Peyer's patch (tissue), 4 donors: ENCODE data around the gene LMX1B. TPM values are rescaled to one million over a fixed set of nuclear protein-coding genes. Genes with fewer than 3 reads are reported as not detected.
"Not testable (repeated sequence)": the region's sequence is repeated elsewhere in the genome, so short reads cannot be mapped to it uniquely, and the experiment has no call there.

Experiments
- DNase-seq, 3 donors: peaks; one replicate each; pipeline ENCODE4 v3.0.0-alpha.2; 2017 to 2019
- H3K27ac ChIP-seq, 4 donors: fragments of 200-600 bp; sonication (generic); one replicate each; pipeline ENCODE4 v1.5.1; 2016 to 2019
- H3K27me3 ChIP-seq, 2 donors: fragments of 200-600 bp; sonication (generic); one replicate each; pipeline ENCODE4 v1.5.1; 2019
- H3K36me3 ChIP-seq, 3 donors: fragments of 200-600 bp; sonication (generic); one replicate each; pipeline ENCODE4 v1.5.1; 2016 to 2019
- H3K4me1 ChIP-seq, 4 donors: fragments of 200-600 bp; sonication (generic); one replicate each; pipeline ENCODE4 v1.5.1; 2016 to 2019
- H3K4me3 ChIP-seq, 4 donors: fragments of 200-600 bp; sonication (generic); 1 replicate in 3 of 4; 2 replicates in 1 of 4; pipeline ENCODE4 v1.5.1; 2016 to 2019; ENCODE audit warnings: mild to moderate bottlenecking in 1 of 4
- H3K9me3 ChIP-seq, 4 donors: fragments of 200-600 bp; sonication (generic); one replicate each; pipeline ENCODE4 v1.5.1; 2016 to 2019; ENCODE audit warnings: mild to moderate bottlenecking in 1 of 4
- CTCF ChIP-seq, 6 experiments: fragments of 450-650 bp in 4 of 6; fragments of 200-600 bp in 2 of 6; sonication (generic) in 1 of 6; IDR thresholded peaks; one replicate each; pipeline ENCODE4 v1.5.1; 2017 to 2019; ENCODE audit warnings: antibody characterized with exemption in 6 of 6, mild to moderate bottlenecking in 3 of 6, moderate library complexity in 1 of 6
- POLR2A ChIP-seq, 2 donors: fragments of 450-650 bp; IDR thresholded peaks; one replicate each; pipeline ENCODE4 v1.5.1; 2017; ENCODE audit warnings: antibody characterized with exemption in 2 of 2, mild to moderate bottlenecking in 2 of 2, moderate library complexity in 2 of 2
- total RNA-seq, 4 donors: library from RNA; depleted of rRNA; stranded (reverse); fragments of >200 nt; gene quantifications; one replicate each; pipeline ENCODE4 v1.1.0, GENCODE V29; 2016

The LMX1B gene
- total RNA-seq, 4 donors from 2014 or later, result not detected

DNA sequence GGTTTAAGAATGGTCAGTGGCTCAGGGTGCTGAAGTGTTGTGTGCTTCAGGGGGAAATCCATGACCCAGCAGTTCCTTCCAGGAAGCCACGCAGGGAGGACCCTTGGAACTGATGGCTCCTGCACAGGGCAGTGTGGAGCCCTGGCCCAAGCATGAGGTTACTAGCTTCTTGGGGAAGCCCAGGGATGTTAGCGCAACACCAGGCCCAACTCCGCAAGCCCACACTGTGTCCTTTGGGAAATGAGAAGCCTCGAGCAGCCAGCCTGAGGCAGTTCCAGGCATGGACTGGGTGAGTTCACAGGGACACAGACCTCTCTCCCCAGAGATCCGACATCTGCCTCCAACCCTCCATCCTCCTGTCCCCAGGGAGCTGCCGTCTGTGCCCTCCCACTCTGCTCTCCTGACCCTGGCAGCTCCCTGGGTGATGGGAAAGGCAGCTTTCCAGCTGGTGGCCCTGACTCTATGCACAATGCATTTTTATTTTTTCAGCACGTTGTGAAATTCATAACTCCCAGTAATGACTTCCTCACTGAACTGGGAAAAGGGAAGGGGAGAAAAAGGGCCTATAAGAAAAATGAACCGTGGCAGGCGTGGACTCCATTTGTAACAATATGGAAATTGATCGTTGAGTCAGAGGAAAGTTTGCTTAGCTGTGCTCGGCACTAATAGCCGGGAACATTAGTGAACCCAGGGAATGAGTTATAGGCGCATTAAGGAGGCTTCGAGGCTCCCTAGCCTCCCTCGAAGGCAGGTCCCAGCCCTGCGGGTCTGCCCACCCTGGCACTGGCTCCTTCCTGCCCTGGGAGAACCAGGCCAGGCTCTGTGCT lies 34.1 kb downstream of the LMX1B start:
- Histone ChIP-seq H3K27me3 (peaks cover 0 to 22% of the 10 kb centered on the region in 2 donors), H3K9me3 (no peaks in the 10 kb centered on the region), H3K36me3 (no peaks in the 10 kb centered on the region), H3K4me3 (no peak overlapping the region), H3K27ac (no peak overlapping the region), H3K4me1 (peaks cover 0 to 16% (median 0%) of the 10 kb centered on the region in 4 donors)
- no peak for TF ChIP-seq CTCF (IDR thresholded peaks at IDR 0.05)
- DNase-seq, result no peak

- H3K4me1 ChIP-seq, result peaks cover 0 to 16% (median 0%) of the 10 kb centered on the region in 4 donors
- H3K4me3 ChIP-seq, result no peak overlapping the region
- no peak overlapping the region for H3K27ac ChIP-seq
- no peaks in the 10 kb centered on the region for H3K36me3 ChIP-seq
- DNase-seq, result no peak
- no peaks in the 10 kb centered on the region for H3K9me3 ChIP-seq
- H3K27me3 ChIP-seq, result peaks cover 0 to 13% of the 10 kb centered on the region in 2 donors
- TF ChIP-seq POLR2A (IDR thresholded peaks at IDR 0.05) (no peak), CTCF (IDR thresholded peaks at IDR 0.05) (no peak)
Measured at GRCh38 chr9:126649477-126649876, 35.7 kb downstream of the LMX1B start.

DNA sequence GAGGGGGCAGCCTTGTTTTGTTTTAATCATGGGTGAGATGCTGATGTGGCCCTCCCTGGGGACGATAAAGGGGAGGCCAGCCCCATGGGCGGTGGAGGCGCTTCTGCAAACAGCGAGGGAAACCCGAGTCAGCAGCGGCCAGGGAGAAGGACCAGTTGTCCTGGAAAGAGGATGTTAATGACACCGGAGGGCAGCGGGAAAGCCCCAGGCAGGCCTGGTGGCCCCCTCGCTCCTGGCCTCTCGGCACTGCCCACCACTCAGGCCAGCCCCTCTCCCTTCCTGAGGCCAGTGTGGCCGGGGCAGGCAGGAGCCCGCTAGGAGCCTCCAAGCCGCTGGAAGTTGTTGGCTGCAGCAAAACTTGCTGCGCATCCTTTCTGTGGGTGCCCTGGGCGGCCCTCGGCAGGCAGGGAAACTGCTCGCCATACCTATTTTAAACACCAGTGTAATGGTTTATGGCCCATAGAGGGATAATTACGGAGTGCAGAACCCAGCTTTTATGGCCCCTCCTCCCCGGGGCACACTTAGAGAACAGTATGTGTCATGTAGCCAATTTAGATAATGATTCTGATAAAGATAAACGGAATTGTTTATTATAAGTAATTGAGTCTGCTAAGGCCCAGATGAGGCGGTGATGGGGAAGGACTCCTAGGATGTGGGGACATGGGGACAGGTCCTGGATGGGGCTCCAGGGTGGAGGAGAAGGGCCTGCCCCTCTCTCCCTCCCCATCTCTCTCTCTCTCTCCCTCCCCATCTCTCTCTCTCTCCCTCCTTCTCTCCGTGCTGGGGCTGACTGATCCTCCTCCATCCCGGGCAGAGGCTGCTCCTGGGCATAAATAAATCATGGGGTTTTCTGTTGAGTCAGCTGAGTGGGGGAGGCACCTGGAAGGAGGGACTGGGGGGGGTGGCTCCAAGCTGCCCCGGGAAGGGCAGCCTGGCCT lies 36.9 kb downstream of the LMX1B start:
- peaks cover 0 to 16% (median 0%) of the 10 kb centered on the region in 4 donors for H3K4me1 ChIP-seq
- no peak overlapping the region for H3K27ac ChIP-seq
- H3K4me3 ChIP-seq, result no peak overlapping the region
- peak in 2 of 3 donors; percentile 61 to 68 for DNase-seq
- no peaks in the 10 kb centered on the region for H3K36me3 ChIP-seq
- TF ChIP-seq CTCF (IDR thresholded peaks at IDR 0.05), result no peak
- no peak for TF ChIP-seq POLR2A (IDR thresholded peaks at IDR 0.05)
- peaks cover 0 to 15% of the 10 kb centered on the region in 2 donors for H3K27me3 ChIP-seq
- no peaks in the 10 kb centered on the region for H3K9me3 ChIP-seq

- TF ChIP-seq POLR2A (IDR thresholded peaks at IDR 0.05), result no peak
- no peak for TF ChIP-seq CTCF (IDR thresholded peaks at IDR 0.05)
- peak in 2 of 3 donors; percentile 74 to 85 for DNase-seq
- peaks cover 0 to 15% of the 10 kb centered on the region in 2 donors for H3K27me3 ChIP-seq
- no peaks in the 10 kb centered on the region for H3K9me3 ChIP-seq
- peaks cover 0 to 16% (median 0%) of the 10 kb centered on the region in 4 donors for H3K4me1 ChIP-seq
- no peaks in the 10 kb centered on the region for H3K36me3 ChIP-seq
- no peak overlapping the region for H3K4me3 ChIP-seq
- H3K27ac ChIP-seq, result no peak overlapping the region
Measured at GRCh38 chr9:126652140-126652582, 38.4 kb downstream of the LMX1B start.

GRCh38 chr9:126654124-126654523 lies 40.4 kb downstream of the LMX1B start:
- Histone ChIP-seq H3K4me3 (no peak overlapping the region), H3K27me3 (peaks cover 0 to 5% of the 10 kb centered on the region in 2 donors), H3K9me3 (no peaks in the 10 kb centered on the region), H3K4me1 (peaks cover 0 to 16% (median 0%) of the 10 kb centered on the region in 4 donors), H3K36me3 (no peaks in the 10 kb centered on the region), H3K27ac (no peak overlapping the region)
- no peak for DNase-seq
- TF ChIP-seq POLR2A (IDR thresholded peaks at IDR 0.05) (no peak), CTCF (IDR thresholded peaks at IDR 0.05) (no peak)

DNA sequence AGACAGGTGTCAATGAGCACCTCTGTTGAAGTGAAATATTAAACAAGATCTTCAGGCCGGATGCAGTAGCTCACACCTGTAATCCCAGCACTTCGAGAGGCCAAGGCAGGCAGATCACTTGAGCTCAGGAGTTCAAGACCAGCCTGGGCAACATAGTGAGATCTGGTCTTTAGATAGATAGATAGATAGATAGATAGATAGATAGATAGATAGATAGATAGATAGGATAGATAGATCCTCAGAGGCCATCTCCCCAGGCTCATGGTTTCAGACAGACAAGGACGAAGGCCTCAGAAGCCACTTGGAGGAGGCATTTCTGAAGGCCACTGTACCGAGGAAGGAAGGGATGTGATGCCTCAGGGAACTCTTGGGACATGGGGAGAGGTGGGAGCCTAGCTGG lies 42.5 kb downstream of the LMX1B start:
- DNase-seq, H3K27me3 ChIP-seq: not testable (repeated sequence)

More for the DNA sequence above, 42.5 kb downstream of the LMX1B start:
- not testable (repeated sequence) for H3K9me3 ChIP-seq, H3K4me1 ChIP-seq, H3K36me3 ChIP-seq, H3K27ac ChIP-seq, H3K4me3 ChIP-seq
